RKO (cell line): ENCODE results near the gene SAMMSON.

ENCODE experiments used
- DNase-seq: peaks from one replicate; pipeline ENCODE4 v3.0.0-alpha.2; 2016; ENCODE audit warnings: low spot score

SAMMSON gene

DNA sequence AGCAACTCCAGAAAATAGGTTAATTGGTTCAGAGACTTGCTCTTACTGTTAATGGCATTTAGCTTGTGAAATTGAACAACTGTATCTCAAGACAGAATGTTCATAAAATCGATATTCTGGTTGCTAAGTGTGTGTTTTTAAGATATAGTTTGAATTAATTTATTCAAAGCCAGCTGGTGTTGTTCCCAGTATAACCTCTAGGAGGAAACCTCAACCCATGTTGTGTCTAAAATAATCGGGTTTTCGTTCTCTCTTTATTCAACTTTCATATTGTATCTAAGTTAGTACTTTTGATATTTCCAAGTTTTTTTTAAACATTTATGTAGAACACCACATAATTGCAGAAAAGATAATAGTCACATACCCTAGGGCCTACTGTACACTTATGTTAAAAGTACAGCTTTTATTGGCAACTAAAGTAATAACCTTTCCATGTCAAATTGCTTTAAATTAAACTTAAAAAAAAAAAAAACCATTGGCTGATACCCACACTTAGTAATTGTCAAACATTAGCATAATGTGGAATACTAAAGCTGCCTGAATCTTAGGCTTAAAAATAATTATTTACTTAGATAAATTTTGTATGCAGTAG lies 90.9 kb downstream of the SAMMSON start:
- DNase-seq = peak; percentile 35

DNA sequence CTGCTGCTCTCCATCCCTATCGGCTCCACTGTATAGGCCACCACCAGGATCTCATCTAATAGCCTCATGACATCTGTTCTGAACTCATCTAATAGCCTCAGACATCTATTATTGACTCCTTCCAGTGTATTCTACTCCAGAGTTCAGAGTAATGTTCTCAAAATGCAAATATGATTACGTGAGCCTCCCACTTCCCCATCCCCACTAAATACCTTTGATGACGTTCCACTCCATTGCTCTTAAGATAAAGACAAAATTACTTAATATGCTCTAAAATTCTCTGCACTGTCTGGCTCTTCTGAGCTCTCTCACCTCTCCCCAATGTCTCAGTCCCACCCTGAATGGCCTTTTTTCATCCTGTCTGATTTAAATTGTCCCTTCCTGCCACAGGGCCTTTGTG lies 94.7 kb downstream of the SAMMSON start:
- DNase-seq = no peak

DNA sequence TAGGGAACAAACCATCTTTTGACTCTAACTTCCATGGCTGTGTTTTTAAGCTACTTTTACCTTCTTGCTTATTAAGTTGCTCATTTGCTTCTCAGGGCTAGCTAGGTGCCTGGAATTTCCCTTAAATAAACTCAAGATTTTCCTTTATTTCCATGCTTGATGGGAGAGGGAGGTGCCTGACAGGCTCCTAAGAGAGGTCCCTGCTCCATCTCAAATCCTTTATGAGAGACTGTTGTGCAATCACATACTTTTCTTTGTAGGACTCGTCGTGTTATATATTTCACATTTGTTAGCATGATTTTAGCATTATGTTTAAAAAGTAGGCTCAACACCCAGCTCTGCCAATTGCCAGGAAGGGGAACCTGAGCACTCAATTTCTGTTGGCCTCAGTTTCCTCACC lies 95.7 kb downstream of the SAMMSON start:
- no peak for DNase-seq

DNA sequence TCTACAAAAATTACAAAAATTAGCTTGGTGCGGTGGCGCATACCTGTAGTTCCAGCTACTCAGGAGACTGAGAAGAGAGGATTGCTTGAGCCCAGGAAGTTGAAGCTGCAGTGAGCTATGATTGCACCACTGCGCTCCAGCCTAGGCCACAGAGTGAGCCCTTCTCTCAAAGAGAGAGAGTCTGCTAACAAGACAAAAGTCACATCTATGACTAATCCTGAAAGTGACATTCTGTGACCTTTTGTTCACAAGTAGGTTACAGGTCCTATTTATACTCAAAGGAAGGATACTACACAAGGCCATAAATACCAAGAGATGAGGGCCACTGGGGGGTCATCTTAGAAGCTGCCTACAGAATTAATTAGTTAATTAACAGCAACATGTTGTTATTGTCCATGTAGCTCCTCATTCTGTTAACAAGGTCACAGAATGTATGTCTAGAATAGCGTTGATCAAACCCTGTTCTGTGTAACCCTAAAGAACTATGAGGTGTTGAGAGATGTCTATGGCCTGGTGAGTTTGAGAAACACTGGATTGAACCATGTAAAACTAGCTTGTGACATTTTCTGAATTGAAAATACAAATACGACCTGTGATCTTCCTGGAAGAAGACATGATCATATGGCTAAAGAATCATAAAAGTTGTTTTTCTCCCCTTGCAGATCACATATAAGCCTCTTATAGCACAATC lies 97.0 kb downstream of the SAMMSON start:
- DNase-seq = no peak

DNA sequence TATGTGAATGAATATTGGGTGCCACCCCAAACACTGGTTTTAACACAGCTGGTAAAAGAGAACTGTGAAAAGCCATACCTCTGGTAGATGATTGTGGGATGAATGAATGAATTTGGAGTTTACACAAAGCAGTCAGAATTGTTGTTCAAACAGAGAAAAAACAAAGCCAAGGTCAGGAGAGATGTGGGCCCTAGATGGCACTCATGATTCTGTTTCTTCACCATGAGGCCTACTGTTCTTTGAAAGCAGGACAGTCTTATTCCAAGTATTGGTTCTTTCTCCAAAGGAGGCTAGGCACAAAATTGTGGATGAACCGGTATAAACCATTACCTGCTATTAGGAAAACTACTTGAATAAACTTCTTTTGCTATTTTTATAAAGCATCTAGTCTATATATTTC lies 97.6 kb downstream of the SAMMSON start:
- DNase-seq = no peak

DNA sequence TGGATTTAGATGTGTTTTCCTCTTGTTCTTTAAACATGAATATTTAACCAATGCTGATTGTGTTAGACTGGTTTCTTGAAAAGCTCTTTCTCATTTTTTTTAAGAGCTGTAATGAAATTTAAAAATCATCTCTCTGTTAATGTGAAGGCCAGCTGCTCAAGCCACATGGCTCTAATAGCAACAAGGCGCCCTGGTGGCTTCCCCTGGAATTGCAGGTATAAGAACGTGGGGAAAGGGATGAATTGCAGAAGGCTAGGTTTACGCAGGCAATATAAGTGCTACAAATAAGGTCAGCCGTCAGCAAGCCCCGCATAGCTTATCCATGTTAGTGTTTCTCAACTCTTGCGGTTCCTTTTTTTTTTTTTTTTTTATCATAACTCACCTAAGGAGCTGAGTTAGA lies 108.5 kb downstream of the SAMMSON start:
- peak; percentile 13 for DNase-seq

DNA sequence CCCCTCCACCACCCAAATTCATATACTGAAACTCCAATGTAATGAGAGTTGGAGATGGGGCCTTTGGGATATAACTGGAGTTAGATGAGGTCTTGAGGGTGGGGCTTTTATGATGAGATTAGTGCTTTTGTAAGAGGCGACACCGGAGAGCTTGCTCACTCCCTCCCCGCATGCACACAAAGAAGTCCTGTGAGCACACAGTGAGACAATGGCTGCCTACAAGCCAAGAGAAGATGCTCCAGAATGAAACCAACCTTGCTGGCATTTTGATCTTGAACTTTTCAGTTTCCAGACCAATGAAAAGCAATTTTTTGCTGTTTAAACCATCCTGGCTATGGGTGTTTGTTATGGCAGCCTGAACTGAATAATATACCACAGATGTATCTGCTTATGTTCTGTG lies 109.0 kb downstream of the SAMMSON start:
- no peak for DNase-seq

DNA sequence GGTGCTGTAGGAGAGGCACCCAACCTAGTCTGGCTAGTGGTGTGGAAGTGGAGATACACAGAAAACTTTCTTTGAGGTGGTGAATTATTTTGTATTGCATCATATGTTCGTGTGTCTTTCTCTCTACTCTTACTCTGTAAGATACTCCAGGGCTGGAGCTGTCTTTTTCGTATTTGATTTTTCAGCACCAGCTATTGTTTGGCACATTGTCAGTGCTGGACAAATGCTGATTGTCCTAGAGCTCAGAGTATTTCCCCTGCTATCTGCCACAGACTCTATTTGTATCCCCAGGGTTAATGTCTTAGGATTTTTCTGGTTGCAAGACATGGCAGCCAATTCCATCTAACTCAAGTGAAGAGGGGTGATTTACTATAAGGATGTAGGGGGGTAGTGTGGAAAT lies 110.5 kb downstream of the SAMMSON start:
- DNase-seq = no peak

DNA sequence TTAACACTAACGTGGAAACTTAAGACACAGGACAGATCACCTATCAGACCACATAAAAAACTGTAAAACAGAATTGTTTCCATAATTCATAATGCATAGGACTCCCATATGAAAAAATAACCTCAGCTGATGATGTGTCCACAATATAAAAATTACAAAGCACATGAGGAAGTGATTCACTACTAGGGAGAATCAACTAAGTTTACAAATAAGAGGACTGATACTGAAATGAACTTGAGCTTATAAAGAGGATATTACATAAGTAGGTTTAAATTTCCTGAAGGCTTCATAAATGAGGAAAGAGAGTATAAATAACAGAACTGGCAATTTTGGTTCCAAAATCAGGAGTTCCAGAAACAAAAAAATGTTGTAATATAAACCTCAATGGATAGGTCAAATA lies 111.9 kb downstream of the SAMMSON start:
- no peak for DNase-seq

DNA sequence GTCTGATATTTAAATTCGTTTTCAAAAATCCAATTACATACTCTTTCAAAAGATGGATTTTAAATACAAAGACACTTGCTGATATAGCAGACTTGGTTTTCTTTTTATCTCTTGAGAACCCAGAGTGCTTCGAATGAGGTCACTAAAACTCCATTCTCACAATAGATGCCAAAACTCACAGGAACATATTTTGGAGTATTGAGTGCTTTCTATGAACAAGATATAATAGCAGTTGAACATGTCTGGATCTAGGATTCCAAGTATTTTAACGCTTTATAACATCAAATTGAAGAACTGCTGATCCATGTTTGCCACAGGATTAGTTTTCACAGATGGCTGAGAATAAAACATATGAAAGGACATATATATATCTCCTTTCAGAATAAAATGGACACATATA lies 113.2 kb downstream of the SAMMSON start:
- no peak for DNase-seq

DNA sequence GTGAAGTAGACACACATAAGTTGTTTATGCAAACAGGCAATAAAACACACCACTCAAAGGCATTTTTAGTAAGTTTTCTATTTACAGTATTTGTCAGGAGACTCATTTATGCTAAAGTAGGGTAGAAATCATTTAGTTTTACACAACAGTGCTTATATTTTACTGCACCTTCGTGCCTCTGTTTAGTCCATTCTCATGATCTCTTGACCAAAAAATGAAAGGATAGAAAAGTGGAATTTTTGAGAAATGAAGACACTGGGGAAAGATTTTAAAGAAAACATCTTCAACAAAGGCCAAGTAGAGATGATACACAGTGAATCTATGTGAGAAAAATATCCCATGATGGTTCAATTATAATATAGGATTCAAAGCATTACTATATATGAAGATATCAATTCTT lies 114.9 kb downstream of the SAMMSON start:
- no peak for DNase-seq

DNA sequence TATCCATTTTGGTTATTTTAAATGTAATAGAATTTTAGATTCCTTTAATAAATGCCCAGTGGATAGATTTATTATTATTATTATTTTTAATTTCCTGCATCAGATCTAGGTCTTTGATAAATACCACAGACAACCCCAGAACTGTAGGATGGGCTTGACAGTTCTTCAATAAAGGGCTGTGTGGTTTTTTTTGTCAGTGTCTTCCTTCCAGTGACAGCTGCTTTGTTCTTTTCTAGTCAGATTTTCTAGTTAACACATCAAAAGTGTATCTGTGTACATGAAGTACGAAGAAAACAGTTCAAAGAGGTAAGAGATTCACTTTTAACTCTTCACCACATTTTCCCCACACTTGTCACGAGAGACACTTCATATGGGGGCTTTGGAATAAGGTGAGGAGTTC lies 120.3 kb downstream of the SAMMSON start:
- no peak for DNase-seq
